Activated CD4-positive, alpha-beta T cell treated with anti-CD3 and anti-CD28 coated beads for 4 hours (primary cell): ENCODE measurements around the gene EZR.

Experiments
- DNase-seq, 2 donors: peaks; one replicate each; pipeline ENCODE4 v3.0.0-alpha.2; 2020

Gene EZR

GRCh38 chr6:158772851-158773371, 46.3 kb downstream of the EZR start:
- DNase-seq: no peak

DNA sequence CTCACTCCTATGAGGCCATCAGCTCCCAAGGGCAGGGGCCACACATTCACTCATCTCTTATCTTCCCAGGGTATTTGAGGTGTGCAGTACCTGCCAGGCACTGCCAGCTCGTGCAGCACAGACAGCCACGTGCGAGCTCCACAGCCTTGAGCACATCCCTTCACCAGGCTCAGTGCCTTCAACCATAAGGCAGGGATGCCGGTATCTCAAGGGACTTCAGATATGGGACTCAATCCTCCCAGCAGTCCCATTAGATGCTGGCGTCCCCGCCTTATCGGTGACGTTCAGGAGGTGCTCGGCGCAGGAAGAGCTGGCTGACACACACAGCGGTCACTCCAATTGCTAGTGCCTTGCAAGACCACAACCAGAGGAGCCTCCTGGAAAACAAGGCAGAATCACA, 47.0 kb downstream of the EZR start:
- DNase-seq: no peak

GRCh38 chr6:158771399-158772152, 47.6 kb downstream of the EZR start:
- no peak for DNase-seq

DNA sequence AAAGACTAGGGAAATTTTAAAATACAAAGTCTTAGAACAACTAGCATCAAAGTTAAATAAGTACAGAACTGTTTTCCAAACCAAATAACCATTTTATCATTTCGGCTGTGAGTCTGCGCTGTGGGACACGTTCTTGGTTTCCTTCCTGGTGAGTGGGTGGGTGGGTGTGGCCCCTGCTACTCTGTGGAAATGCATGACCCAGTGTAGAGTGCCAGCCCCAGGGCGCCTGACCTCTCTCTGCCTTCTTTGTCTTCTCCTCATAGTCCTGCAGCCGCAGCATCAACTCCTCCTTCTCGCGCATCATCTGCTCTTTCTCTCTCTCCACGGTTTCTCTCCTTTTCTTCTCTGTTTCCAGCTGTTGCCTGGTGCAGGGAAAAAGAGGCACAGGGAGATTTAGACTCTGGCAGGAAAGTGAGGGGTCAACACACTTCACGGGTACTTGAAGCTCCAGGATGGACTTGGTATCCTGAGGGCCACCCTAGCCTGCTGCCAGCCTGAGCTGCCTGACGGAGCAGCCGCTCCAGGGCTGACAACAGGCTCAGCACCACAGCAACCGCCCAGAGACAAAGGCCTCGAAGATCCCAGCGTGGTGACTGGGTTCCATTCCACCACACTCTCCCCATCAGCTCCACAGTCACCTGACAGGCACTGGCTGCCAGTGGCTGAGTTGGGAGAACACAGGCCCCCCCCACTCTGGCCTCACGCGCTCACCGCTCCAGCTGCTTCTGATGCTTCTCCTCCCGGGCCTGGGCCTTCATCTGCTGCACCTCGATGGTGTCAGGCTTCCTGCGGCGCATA, 48.4 kb downstream of the EZR start:
- DNase-seq: no peak

DNA sequence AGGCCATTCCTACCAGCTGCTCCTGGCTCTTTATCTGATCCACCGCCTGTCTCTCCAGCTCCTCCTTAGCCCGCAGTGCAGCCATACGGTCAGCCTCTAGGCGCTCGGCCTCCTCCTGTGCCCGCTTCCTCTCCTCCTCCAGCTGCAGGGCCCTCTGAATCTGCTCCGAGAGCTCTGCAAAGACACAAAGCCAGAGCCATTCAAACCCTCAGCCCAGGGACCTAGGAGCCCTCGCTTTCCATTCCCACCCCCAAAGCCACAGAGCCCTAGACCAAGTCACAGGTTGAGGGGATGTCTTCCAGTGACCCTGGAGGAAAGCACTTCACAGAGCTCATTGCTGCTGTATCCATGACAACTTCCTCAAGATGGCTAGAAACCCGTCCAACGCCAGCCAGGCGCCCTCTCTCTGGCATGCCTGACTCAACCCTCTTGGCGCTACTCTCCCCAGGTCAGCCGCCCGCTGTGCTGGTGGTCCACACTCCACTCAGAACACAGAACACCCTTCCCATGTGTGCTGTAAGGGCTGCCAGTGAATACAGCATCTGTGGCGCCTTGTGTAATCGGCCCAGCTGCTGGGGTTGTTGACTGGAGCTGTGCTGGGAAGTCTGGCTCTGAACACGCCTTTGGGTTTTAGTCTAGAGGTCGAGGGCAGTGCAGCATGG, 49.3 kb downstream of the EZR start:
- no peak for DNase-seq

- no peak for DNase-seq
These were observed 49.9 kb downstream of the EZR start for GRCh38 chr6:158769234-158769770.

GRCh38 chr6:158768436-158768835, 50.7 kb downstream of the EZR start:
- no peak for DNase-seq

GRCh38 chr6:158767709-158768108, 51.5 kb downstream of the EZR start:
- no peak for DNase-seq

- no peak for DNase-seq
These were observed 52.3 kb downstream of the EZR start for GRCh38 chr6:158766621-158767455.

GRCh38 chr6:158765499-158766068, 53.6 kb downstream of the EZR start:
- DNase-seq: no peak

GRCh38 chr6:158764926-158765325, 54.2 kb downstream of the EZR start:
- DNase-seq: no peak

GRCh38 chr6:158764183-158764849, 54.9 kb downstream of the EZR start:
- DNase-seq: no peak

DNA sequence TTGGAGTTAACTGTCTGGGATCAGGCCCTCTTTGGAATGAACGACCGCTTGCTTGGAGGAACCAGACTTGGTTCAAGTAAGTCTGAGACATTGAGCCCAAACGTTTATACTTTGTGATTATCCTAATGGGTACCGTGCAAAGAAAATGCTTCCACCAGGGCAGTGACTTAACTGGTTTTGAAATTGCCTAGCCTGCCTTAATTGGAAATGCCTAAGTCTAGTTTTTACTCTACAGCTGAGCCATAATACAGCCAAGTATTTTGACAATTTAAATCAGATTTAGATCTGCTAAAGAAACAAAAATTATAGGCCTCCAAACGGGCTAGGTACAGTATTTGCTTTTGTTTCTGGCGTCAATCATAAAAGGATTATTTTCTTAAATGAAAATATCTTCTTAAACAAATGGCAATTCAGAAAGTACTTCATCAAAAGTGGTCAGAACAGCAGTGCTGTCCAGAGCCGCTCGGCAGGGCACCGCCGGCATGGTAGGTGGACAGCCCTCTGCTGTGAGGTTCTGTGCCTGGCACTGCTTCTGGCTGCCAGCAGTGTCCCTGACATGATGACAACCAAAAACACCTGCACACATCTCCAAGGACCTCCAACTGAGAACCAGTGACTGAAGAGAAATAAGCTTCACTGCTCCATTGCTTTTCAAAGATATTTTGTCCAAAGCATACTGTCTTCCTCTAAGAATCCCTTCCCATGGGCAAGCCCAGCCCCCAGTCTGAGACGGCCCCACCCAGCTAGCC, 55.6 kb downstream of the EZR start:
- no peak for DNase-seq

GRCh38 chr6:158762787-158763433, 56.3 kb downstream of the EZR start:
- DNase-seq: no peak

GRCh38 chr6:158761746-158762145, 57.4 kb downstream of the EZR start:
- DNase-seq: no peak

DNA sequence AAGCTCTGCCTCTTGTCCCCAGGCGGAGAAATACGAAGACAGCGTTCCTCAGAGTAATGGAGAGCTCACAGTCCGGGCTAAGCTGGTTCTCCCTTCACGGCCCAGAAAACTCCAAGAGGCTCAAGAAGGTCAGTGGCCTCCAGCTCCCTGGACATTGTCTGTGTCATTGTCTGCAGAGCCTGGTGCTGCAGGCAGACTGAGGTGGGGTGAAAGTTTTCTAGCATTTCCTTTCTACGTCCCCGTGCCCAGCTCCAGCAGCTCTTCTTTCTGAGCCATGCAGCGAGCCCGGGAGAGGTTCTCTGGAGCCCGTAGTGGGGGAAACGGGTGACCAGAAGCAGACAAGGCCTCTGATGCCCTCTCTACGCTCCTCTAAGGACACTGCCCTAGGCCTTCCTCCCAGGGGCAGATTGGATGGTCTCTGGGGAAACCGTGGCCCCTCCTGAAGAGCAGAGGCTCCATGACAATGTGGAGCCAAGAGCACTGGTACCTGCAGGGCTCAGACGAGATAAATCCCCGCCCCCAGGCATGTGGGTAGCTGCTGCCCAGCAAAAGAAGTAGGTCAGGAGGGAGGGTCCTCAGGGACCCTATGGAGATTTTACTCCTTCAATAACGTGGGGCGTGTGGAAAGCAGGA, 58.4 kb downstream of the EZR start:
- DNase-seq: no peak

GRCh38 chr6:158759966-158760617, 59.1 kb downstream of the EZR start:
- DNase-seq: no peak

DNA sequence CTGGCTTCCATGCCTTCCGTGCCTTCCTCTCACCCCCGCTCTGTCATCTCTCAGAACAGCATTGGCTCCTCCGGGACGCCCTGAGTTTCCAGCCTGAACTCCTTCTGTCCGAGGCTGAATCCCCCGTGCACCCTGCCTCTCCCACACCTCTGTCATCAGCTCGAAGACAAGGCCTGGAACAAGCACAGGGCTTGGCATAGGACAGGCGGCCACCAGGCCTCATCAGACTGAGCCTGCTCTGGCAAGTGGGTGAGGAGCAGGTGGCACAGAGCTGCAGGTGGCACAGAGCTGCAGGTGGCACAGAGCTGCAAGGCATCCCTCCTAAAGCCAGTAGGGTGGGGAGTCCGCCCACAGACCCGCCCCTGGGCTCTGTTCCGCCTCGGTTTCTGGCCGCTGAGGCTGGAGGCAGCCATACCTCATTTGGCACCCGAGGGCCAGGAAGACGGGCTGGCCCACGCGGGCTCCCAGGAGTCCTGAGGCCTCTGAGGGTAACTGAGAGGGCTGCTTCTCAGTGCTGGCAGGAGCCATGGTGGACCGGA, 60.2 kb downstream of the EZR start:
- DNase-seq: no peak

DNA sequence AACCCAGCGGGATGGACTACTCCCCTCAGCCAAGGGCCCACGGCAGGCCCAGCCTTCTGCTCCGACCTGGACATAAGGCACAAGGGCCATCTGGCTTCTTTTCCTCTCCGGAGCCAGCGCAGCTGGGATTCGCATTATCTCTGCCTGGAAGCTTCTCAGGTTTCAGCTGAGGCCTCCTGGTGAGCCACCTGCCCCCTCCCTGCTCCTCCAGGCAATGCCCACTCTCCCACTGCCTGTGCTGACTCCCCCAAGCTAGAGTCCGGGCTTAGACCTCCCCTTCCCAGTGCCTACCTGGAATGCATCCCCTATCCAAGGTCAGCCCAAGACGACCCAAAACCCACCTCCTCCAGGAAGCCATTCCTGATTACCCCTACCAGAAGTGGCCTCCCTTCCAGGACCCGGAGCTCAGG, 60.7 kb downstream of the EZR start:
- DNase-seq: no peak
